Lower lobe of right lung (tissue), 2 donors: Measurements from ENCODE around the gene KIAA0513. TPM values are rescaled to one million over a fixed set of nuclear protein-coding genes. Genes with fewer than 3 reads are reported as not detected.

ENCODE experiments used
- ATAC-seq, 2 donors: fragments of 200-7000 bp; cut with Tn5 transposase; one replicate each; pipeline ENCODE4 v1.9.1; 2020 to 2022; ENCODE audit warnings: mild to moderate bottlenecking in 2 of 2, moderate library complexity in 2 of 2
- DNase-seq: peaks from one replicate; pipeline ENCODE4 v3.0.0-alpha.2; 2020
- H3K27ac ChIP-seq: fragments of 200-600 bp; one replicate; pipeline ENCODE4 v1.8.0; 2022
- H3K27me3 ChIP-seq: fragments of 200-600 bp; one replicate; pipeline ENCODE4 v1.8.0; 2022; ENCODE audit warnings: low read depth
- H3K36me3 ChIP-seq: fragments of 200-600 bp; one replicate; pipeline ENCODE4 v1.8.0; 2022; ENCODE audit warnings: mild to moderate bottlenecking
- H3K4me1 ChIP-seq: fragments of 200-600 bp; one replicate; pipeline ENCODE4 v1.8.0; 2022
- H3K4me3 ChIP-seq: fragments of 200-600 bp; one replicate; pipeline ENCODE4 v1.8.0; 2022; ENCODE audit warnings: mild to moderate bottlenecking
- H3K9me3 ChIP-seq: fragments of 200-600 bp; one replicate; pipeline ENCODE4 v1.8.0; 2022
- intact Hi-C: fragments of 100-400 bp; cut with DNase I; formaldehyde crosslinking; loops from one replicate; pipeline ENCODE4 v1.11.0; 2022
- total RNA-seq: library from RNA; stranded (reverse); fragmentation: NEBNext Ultra II Directional; extraction: Animal tissue kit (Norgen Biotek cat#: 25700); gene quantifications from one replicate; pipeline ENCODE4 v1.2.1, GENCODE V29; 2021
- TF ChIP-seq, protein P1 (sequence below): fragments of 200-600 bp; IDR thresholded peaks from one replicate; pipeline ENCODE4 v1.8.0; 2022; ENCODE audit warnings: antibody characterized with exemption, mild to moderate bottlenecking
- donor health status: DM: no; HTN: yes; CAD: no; lungs with severe emphysema.

The KIAA0513 gene
- total RNA-seq, 1 donor from 2014 or later: 31.1 TPM

DNA sequence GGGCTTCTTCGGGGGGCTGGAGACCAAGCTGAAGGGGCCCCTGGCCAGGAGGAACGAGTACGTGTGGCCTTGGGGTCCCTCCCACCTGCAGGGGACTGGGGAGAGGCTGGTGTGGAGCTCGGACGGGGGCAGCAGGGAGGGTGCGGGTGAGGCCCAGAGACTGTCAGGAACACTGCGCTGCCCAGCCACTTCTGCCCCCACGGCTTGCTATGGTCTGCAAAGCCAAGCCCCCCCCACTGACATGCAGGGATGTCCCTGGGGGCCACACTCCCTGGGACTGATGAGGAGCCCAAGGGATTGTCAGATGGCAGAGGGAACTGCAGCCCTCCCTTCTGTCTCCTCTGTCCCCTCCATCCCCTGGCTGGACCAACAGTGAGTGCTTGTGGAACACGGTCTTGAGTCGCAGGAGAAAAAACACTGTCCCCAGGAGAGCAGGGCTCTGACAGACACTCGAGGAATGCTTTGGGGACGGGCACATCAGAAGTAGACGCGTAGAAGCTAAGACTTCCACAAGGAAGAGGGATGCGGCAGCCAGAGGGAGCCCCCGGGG, 50.1 kb downstream of the KIAA0513 start:
- no peak for ATAC-seq
- H3K27me3 ChIP-seq: no peaks in the 10 kb centered on the region

GRCh38 chr16:85078226-85078625, 50.6 kb downstream of the KIAA0513 start:
- H3K36me3 ChIP-seq: peaks cover 72% of the 10 kb centered on the region
- no peak for ATAC-seq
- TF ChIP-seq, protein P1, sequence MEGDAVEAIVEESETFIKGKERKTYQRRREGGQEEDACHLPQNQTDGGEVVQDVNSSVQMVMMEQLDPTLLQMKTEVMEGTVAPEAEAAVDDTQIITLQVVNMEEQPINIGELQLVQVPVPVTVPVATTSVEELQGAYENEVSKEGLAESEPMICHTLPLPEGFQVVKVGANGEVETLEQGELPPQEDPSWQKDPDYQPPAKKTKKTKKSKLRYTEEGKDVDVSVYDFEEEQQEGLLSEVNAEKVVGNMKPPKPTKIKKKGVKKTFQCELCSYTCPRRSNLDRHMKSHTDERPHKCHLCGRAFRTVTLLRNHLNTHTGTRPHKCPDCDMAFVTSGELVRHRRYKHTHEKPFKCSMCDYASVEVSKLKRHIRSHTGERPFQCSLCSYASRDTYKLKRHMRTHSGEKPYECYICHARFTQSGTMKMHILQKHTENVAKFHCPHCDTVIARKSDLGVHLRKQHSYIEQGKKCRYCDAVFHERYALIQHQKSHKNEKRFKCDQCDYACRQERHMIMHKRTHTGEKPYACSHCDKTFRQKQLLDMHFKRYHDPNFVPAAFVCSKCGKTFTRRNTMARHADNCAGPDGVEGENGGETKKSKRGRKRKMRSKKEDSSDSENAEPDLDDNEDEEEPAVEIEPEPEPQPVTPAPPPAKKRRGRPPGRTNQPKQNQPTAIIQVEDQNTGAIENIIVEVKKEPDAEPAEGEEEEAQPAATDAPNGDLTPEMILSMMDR: no peak
- H3K9me3 ChIP-seq: no peaks in the 10 kb centered on the region
- H3K4me3 ChIP-seq: no peak overlapping the region
- H3K27me3 ChIP-seq: no peaks in the 10 kb centered on the region
- peaks cover 12% of the 10 kb centered on the region for H3K4me1 ChIP-seq
- DNase-seq: no peak
- intact Hi-C loops: no loop called here
- H3K27ac ChIP-seq: no peak overlapping the region

More for the DNA sequence above, 50.1 kb downstream of the KIAA0513 start:
- Histone ChIP-seq H3K9me3 (no peaks in the 10 kb centered on the region), H3K4me3 (no peak overlapping the region), H3K4me1 (peaks cover 6% of the 10 kb centered on the region), H3K36me3 (peaks cover 78% of the 10 kb centered on the region), H3K27ac (no peak overlapping the region)
- intact Hi-C loops: no loop called here
- TF ChIP-seq, protein P1: no peak
- DNase-seq: no peak

DNA sequence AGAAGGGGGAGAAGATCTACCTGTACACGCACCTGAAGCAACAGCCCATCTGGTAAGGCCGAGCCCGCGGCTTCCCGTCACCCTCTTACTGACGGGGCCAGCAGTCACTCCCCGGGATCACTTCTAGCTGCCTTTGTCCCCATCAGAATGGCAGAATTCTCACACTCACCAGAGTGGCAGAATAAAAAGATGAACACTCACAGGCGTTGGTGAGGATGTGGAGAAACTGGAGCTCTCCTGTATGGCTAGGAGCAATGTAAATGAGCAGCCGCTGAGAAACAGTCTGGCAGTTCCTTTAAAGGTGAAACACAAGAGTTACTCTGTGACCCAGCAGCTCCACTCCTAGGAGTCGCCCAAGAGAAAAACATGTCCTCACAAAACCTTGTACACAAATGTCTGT, 51.4 kb downstream of the KIAA0513 start:
- no peak overlapping the region for H3K27ac ChIP-seq
- DNase-seq (no peak), ATAC-seq (no peak)
- peaks cover 16% of the 10 kb centered on the region for H3K4me1 ChIP-seq
- intact Hi-C loops: no loop called here
- H3K27me3 ChIP-seq: no peaks in the 10 kb centered on the region
- no peaks in the 10 kb centered on the region for H3K9me3 ChIP-seq
- H3K36me3 ChIP-seq: peaks cover 65% of the 10 kb centered on the region
- TF ChIP-seq, protein P1: no peak
- no peak overlapping the region for H3K4me3 ChIP-seq

DNA sequence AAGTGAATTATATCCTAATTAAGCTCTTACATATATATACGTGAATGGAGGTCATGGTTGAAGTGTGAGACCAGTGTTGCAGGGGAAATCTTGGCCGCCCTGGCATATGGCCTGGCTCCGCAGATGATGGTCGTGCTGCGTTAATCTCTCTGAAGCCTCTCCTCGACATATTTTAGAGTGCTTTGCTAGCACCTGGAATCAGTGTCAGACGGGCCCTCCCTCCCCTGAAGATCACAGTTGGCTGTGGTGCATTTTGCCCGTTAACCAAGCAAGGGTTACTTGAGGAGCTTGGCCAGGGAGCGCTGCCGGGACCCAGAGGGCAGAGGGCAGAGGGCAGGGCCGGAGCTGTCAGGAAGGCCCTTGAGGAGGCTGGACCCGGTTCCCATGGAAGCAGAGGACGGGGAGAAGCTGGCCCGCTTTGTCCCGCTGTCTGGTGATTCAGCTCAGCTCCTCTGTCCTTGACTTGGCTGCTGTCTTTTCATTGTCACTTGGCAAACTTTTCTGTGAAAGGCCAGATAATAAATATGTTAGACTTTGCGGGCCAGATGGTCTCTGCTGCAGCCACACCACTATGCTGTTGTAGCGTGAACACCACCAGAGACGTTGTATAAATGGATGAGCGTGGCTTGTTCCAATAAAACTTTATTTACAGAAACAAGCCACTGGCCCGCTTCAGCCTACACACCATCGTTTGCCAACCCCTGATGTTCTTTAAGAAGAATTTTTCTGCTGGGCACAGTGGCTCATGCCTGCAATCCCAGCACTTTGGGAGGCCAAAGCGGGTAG, 52.4 kb downstream of the KIAA0513 start:
- intact Hi-C loops: no loop called here
- ATAC-seq: no peak
- Histone ChIP-seq H3K27ac (no peak overlapping the region), H3K9me3 (no peaks in the 10 kb centered on the region), H3K4me1 (peaks cover 16% of the 10 kb centered on the region), H3K4me3 (no peak overlapping the region), H3K27me3 (no peaks in the 10 kb centered on the region), H3K36me3 (peaks cover 60% of the 10 kb centered on the region)
- TF ChIP-seq, protein P1: no peak
- no peak for DNase-seq

- no peak for DNase-seq
- Histone ChIP-seq H3K4me1 (peaks cover 16% of the 10 kb centered on the region), H3K9me3 (no peaks in the 10 kb centered on the region), H3K4me3 (no peak overlapping the region), H3K27ac (no peak overlapping the region), H3K36me3 (peaks cover 51% of the 10 kb centered on the region), H3K27me3 (no peaks in the 10 kb centered on the region)
- intact Hi-C loops: no loop called here
- TF ChIP-seq, protein P1: no peak
- ATAC-seq: no peak
Measured at GRCh38 chr16:85081038-85081437, 53.4 kb downstream of the KIAA0513 start.
